Kidney glomerular epithelial cell (primary cell): ENCODE data around the gene MYF6.

Source experiments
- DNase-seq: peaks from one replicate; lab custom pipeline; 2025; lab: John Stamatoyannopoulos, UW

MYF6 gene

GRCh38 chr12:80707126-80707829, at the start of gene MYF6:
MYF6 (plus strand) TSS chr12:80707634; CDS start chr12:80707720, 86 bp downstream.
- DNase-seq: no peak

- no peak for DNase-seq
These were observed 47.8 kb upstream of the MYF6 start for GRCh38 chr12:80659512-80660063.

GRCh38 chr12:80662586-80662985, 44.8 kb upstream of the MYF6 start:
- DNase-seq: no peak

- DNase-seq: no peak
These were observed 37.2 kb upstream of the MYF6 start for GRCh38 chr12:80670214-80670613.

- peak; percentile 2 for DNase-seq
These were observed 31.3 kb upstream of the MYF6 start for GRCh38 chr12:80676042-80676636.

GRCh38 chr12:80676856-80677255, 30.6 kb upstream of the MYF6 start:
- DNase-seq: no peak

- no peak for DNase-seq
These were observed 29.4 kb upstream of the MYF6 start for GRCh38 chr12:80677994-80678393.

GRCh38 chr12:80679346-80680131, 27.9 kb upstream of the MYF6 start:
- no peak for DNase-seq

- DNase-seq: no peak
These were observed 26.1 kb upstream of the MYF6 start for GRCh38 chr12:80681287-80681686.

- no peak for DNase-seq
These were observed 25.6 kb upstream of the MYF6 start for GRCh38 chr12:80681786-80682185.

GRCh38 chr12:80684077-80684495, 23.3 kb upstream of the MYF6 start:
- DNase-seq: no peak

GRCh38 chr12:80690090-80690489, 17.3 kb upstream of the MYF6 start:
- no peak for DNase-seq

- no peak for DNase-seq
These were observed 16.9 kb upstream of the MYF6 start for GRCh38 chr12:80690513-80690912.

- no peak for DNase-seq
These were observed 15.3 kb upstream of the MYF6 start for GRCh38 chr12:80692114-80692513.

- no peak for DNase-seq
These were observed 10.1 kb upstream of the MYF6 start for GRCh38 chr12:80697270-80697887.

GRCh38 chr12:80698256-80698655, 9.2 kb upstream of the MYF6 start:
- DNase-seq: no peak

GRCh38 chr12:80698847-80699542, 8.4 kb upstream of the MYF6 start:
- DNase-seq: no peak

GRCh38 chr12:80700327-80700726, 7.1 kb upstream of the MYF6 start:
- no peak for DNase-seq

- no peak for DNase-seq
These were observed 6.0 kb upstream of the MYF6 start for GRCh38 chr12:80701388-80701787.

GRCh38 chr12:80702889-80703805, 4.3 kb upstream of the MYF6 start:
- DNase-seq: peak; percentile 47

- DNase-seq: no peak
These were observed 3.0 kb upstream of the MYF6 start for GRCh38 chr12:80704420-80704819.
